OCI-LY3 (cell line): Measurements from ENCODE around the gene SNX1.
"Not testable (repeated sequence)": the region's sequence is repeated elsewhere in the genome, so short reads cannot be mapped to it uniquely, and the experiment has no call there.

Experiments used
- H2AFZ ChIP-seq: fragments of 200-600, 300-600 bp; shearing (Covaris generic); 2 replicates; pipeline ENCODE4 v1.6.0; 2014; ENCODE audit warnings: antibody characterized with exemption, low read depth, low read length
- H3K27ac ChIP-seq: fragments of 200-600, 300-600 bp; sonication (generic); 2 replicates; pipeline ENCODE4 v1.5.1; 2014; ENCODE audit warnings: mild to moderate bottlenecking, low read length, moderate library complexity, mixed read lengths
- H3K27me3 ChIP-seq: fragments of 200-600, 300-600 bp; sonication (generic); 2 replicates; pipeline ENCODE4 v1.6.1; 2014; ENCODE audit warnings: low read depth, low read length, mixed read lengths
- H3K36me3 ChIP-seq: fragments of 200-600, 300-600 bp; sonication (generic); replicated peaks from 2 replicates; pipeline ENCODE3; 2014; ENCODE audit warnings: low read depth, low read length, mixed read lengths
- H3K4me1 ChIP-seq: fragments of 300-600, 200-600 bp; sonication (generic); 2 replicates; pipeline ENCODE4 v1.6.1; 2014; ENCODE audit warnings: low read length, mixed read lengths
- H3K4me2 ChIP-seq: fragments of 200-600, 300-600 bp; sonication (generic); 2 replicates; pipeline ENCODE4 v1.6.1; 2014; ENCODE audit warnings: low read length, mixed read lengths
- H3K4me3 ChIP-seq: fragments of 300-600, 200-600 bp; sonication (generic); 2 replicates; pipeline ENCODE4 v1.5.1; 2014; ENCODE audit warnings: antibody characterized with exemption, mild to moderate bottlenecking, low read length, moderate library complexity
- H3K79me2 ChIP-seq: fragments of 300-600, 200-600 bp; shearing (Covaris generic); 2 replicates; pipeline ENCODE4 v1.6.1; 2014; ENCODE audit warnings: mild to moderate bottlenecking, low read length, mixed read lengths
- H3K9ac ChIP-seq: fragments of 300-600, 200-600 bp; shearing (Covaris generic); 2 replicates; pipeline ENCODE4 v1.6.0; 2014; ENCODE audit warnings: mild to moderate bottlenecking, low read length, moderate library complexity
- H3K9me3 ChIP-seq: fragments of 200-600, 300-600 bp; shearing (Covaris generic); 2 replicates; pipeline ENCODE4 v1.6.1; 2014; ENCODE audit warnings: low read length, mixed read lengths; ENCODE audit not compliant: insufficient read depth
- H4K20me1 ChIP-seq: fragments of 200-600, 300-600 bp; sonication (generic); 2 replicates; pipeline ENCODE4 v1.6.1; 2016; ENCODE audit warnings: low read length, mixed read lengths; ENCODE audit not compliant: insufficient read depth
- EZH2phosphoT487 ChIP-seq: fragments of 200-600 bp; shearing (Covaris generic); IDR thresholded peaks from 2 replicates; pipeline ENCODE4 v1.6.1; 2018; ENCODE audit warnings: antibody characterized with exemption, mixed run types, low read depth
- TF ChIP-seq, protein P1 (sequence below): fragments of 200-600, 300-600 bp; sonication (generic); IDR thresholded peaks from 2 replicates; pipeline ENCODE4 v1.5.1; 2014; ENCODE audit warnings: antibody characterized with exemption, low read length, low read depth

Gene SNX1

DNA sequence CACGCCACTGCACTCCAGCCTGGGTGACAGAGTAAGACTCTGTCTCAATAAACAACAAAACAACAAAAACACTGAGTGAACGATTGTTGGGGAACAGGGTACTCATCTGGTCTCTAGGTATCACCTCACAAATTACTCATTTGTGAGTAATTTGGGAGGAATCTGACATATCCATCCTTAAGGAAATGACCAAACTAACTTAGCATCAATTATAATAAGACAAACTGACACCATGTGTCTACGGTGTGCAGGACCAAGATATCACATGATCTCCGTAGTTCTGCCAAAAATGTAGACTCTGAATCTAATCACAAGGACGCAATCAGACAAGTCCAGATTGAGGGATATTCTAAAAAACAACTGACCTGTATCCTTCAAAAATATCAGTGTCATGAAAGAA lies 37.5 kb upstream of the SNX1 start:
- no peak for TF ChIP-seq EZH2phosphoT487
- TF ChIP-seq, protein P1, sequence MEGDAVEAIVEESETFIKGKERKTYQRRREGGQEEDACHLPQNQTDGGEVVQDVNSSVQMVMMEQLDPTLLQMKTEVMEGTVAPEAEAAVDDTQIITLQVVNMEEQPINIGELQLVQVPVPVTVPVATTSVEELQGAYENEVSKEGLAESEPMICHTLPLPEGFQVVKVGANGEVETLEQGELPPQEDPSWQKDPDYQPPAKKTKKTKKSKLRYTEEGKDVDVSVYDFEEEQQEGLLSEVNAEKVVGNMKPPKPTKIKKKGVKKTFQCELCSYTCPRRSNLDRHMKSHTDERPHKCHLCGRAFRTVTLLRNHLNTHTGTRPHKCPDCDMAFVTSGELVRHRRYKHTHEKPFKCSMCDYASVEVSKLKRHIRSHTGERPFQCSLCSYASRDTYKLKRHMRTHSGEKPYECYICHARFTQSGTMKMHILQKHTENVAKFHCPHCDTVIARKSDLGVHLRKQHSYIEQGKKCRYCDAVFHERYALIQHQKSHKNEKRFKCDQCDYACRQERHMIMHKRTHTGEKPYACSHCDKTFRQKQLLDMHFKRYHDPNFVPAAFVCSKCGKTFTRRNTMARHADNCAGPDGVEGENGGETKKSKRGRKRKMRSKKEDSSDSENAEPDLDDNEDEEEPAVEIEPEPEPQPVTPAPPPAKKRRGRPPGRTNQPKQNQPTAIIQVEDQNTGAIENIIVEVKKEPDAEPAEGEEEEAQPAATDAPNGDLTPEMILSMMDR, result no peak
- Histone ChIP-seq H3K36me3 (no peaks in the 10 kb centered on the region), H3K4me1 (peaks cover 5% of the 10 kb centered on the region), H3K79me2 (no peaks in the 10 kb centered on the region), H4K20me1 (no peaks in the 10 kb centered on the region), H3K27me3 (no peaks in the 10 kb centered on the region), H3K9ac (no peak overlapping the region), H3K4me3 (no peak overlapping the region), H3K27ac (no peak overlapping the region), H3K4me2 (no peak overlapping the region), H2AFZ (no peak overlapping the region), H3K9me3 (no peaks in the 10 kb centered on the region)

DNA sequence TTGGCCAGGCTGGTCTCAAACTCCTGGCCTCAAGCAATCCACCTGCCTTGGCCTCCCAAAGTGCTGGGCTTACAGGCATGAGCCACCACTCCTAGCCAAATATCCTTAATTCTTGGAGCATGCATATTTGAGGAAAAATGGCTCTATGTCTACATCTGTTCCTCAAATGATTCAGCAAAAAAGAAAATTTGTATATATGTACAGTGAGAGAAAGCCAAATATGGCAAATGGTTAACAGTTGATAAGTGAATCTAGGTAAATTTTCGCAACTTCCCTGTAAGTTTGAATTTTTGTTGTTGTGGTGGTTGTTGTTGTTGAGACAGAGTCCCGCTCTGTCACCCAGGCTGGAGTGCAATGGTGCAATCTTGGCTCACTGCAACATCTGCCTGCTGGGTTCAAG lies 36.7 kb upstream of the SNX1 start:
- H3K27me3 ChIP-seq, H3K4me1 ChIP-seq, H3K4me3 ChIP-seq, H3K27ac ChIP-seq, H3K79me2 ChIP-seq, H3K9me3 ChIP-seq, H3K36me3 ChIP-seq, H3K9ac ChIP-seq, H4K20me1 ChIP-seq, H2AFZ ChIP-seq, H3K4me2 ChIP-seq: not testable (repeated sequence)

DNA sequence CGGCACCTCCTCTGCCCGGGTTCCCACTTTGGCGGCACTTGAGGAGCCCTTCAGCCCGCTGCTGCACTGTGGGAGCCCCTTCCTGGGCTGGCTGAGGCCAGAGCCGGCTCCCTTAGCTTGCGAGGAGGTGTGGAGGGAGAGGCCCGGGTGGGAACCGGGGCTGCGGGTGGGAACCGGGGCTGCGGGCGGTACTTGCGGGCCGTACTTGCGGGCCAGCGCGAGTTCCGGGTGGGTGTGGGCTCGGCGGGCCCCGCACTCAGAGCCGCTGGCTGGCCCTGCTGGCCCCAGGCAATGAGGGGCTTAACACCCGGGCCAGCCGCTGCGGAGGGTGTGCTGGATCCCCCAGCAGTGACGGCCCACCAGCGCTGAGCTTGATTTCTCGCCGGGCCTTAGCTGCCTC lies 35.1 kb upstream of the SNX1 start:
- Histone ChIP-seq H3K27ac (no peak overlapping the region), H3K36me3 (no peaks in the 10 kb centered on the region), H3K27me3 (no peaks in the 10 kb centered on the region), H3K4me3 (no peak overlapping the region), H3K4me1 (peaks cover 5% of the 10 kb centered on the region), H3K9ac (no peak overlapping the region), H3K79me2 (no peaks in the 10 kb centered on the region), H2AFZ (no peak overlapping the region), H3K4me2 (no peak overlapping the region), H3K9me3 (no peaks in the 10 kb centered on the region), H4K20me1 (no peaks in the 10 kb centered on the region)
- TF ChIP-seq, protein P1, result no peak
- no peak for TF ChIP-seq EZH2phosphoT487

DNA sequence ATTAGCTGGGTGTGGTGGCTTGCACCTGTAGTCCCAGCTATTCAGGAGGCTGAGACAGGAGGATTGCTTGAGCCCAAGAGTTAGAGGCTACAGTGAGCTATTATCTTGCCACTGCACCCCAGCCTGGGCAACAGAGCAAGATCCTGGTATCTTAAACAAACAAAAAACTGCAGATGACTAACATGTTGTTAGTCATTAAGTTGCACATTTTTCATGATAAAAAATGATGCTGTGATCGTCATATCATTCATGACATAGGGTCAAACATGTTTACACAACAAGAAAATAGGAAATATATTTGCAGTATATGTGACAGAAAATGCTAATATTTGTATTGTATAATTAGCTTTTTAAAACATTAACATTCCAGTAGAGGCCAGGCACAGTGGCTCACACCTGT lies 29.3 kb upstream of the SNX1 start:
- H3K9ac ChIP-seq, result no peak overlapping the region
- H3K9me3 ChIP-seq, result no peaks in the 10 kb centered on the region
- H2AFZ ChIP-seq, result no peak overlapping the region
- TF ChIP-seq, protein P1, result no peak
- TF ChIP-seq EZH2phosphoT487, result no peak
- no peak overlapping the region for H3K27ac ChIP-seq
- no peaks in the 10 kb centered on the region for H4K20me1 ChIP-seq
- H3K4me2 ChIP-seq, result no peak overlapping the region
- H3K79me2 ChIP-seq, result no peaks in the 10 kb centered on the region
- H3K4me3 ChIP-seq, result no peak overlapping the region
- no peaks in the 10 kb centered on the region for H3K27me3 ChIP-seq
- peaks cover 10% of the 10 kb centered on the region for H3K36me3 ChIP-seq
- peaks cover 6% of the 10 kb centered on the region; the same call in 1 of the 2 replicates for H3K4me1 ChIP-seq

DNA sequence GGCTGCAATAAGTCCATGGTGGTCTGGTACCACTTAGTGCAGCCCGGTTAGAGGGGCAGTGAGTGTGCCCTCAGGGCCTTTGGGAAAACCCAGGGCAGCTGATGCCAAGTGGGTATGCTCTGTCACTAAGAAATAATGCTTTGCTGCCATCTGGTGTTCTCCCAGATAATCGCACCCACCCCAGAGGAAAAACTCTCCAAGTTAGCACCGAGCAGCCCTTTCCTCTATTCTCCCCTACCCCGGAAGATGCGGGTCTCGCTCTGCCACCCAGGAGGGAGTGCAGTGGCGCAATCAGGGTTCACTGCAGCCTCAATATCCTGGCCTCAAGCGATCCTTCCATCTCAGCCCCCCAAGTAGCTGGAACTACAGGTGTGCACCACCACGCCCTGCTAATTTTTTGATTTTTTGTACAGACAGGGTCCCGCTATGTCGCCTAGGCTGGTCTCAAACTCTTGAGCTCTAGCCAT lies 28.2 kb upstream of the SNX1 start:
- Histone ChIP-seq H3K36me3 (peaks cover 17% of the 10 kb centered on the region), H3K4me2 (peak overlapping the region; percentile 60), H3K27me3 (no peaks in the 10 kb centered on the region), H3K9me3 (no peaks in the 10 kb centered on the region), H3K4me1 (peaks cover 6% of the 10 kb centered on the region; the same call in 1 of the 2 replicates), H3K79me2 (no peaks in the 10 kb centered on the region), H4K20me1 (no peaks in the 10 kb centered on the region), H3K27ac (no peak overlapping the region), H3K9ac (no peak overlapping the region), H2AFZ (no peak overlapping the region), H3K4me3 (0 out of 2 replicates have a peak overlapping the region, but pooled peaks have one; percentile 14)
- TF ChIP-seq EZH2phosphoT487, result no peak
- TF ChIP-seq, protein P1, result peak; percentile 76
